Activated CD4-positive, CD25-positive, alpha-beta regulatory T cell (primary cell): Measurements from ENCODE around the gene BTG4.

Experiments
- DNase-seq, 4 experiments: peaks; one replicate each; lab custom pipeline; 2025; lab: John Stamatoyannopoulos, UW

The BTG4 gene

GRCh38 chr11:111537336-111537860 lies 25.2 kb upstream of the BTG4 start:
- no peak for DNase-seq

- DNase-seq, result no peak
These were observed 23.1 kb upstream of the BTG4 start for GRCh38 chr11:111535281-111535680.

GRCh38 chr11:111532365-111532709 lies 20.2 kb upstream of the BTG4 start:
- DNase-seq, result no peak

GRCh38 chr11:111531687-111532364 lies 19.6 kb upstream of the BTG4 start:
- peak in 3 of 4 experiments; percentile 18 to 46 (median 21) for DNase-seq

- no peak for DNase-seq
These were observed 18.9 kb upstream of the BTG4 start for GRCh38 chr11:111531136-111531535.

- DNase-seq, result no peak
These were observed 17.9 kb upstream of the BTG4 start for GRCh38 chr11:111530091-111530490.

- no peak for DNase-seq
These were observed 16.4 kb upstream of the BTG4 start for GRCh38 chr11:111528557-111528956.

GRCh38 chr11:111527279-111527678 lies 15.1 kb upstream of the BTG4 start:
- no peak for DNase-seq

GRCh38 chr11:111526501-111526900 lies 14.3 kb upstream of the BTG4 start:
- no peak for DNase-seq

GRCh38 chr11:111525456-111525855 lies 13.3 kb upstream of the BTG4 start:
- no peak for DNase-seq

GRCh38 chr11:111524056-111524455 lies 11.9 kb upstream of the BTG4 start:
- DNase-seq, result no peak

GRCh38 chr11:111523343-111523742 lies 11.2 kb upstream of the BTG4 start:
- DNase-seq, result no peak

- DNase-seq, result no peak
These were observed 10.2 kb upstream of the BTG4 start for GRCh38 chr11:111522426-111522825.

GRCh38 chr11:111521135-111521534 lies 8.9 kb upstream of the BTG4 start:
- DNase-seq, result no peak

- DNase-seq, result no peak
These were observed 8.4 kb upstream of the BTG4 start for GRCh38 chr11:111520560-111520959.

GRCh38 chr11:111518668-111519067 lies 6.5 kb upstream of the BTG4 start:
- DNase-seq, result no peak

GRCh38 chr11:111515591-111515990 lies 3.4 kb upstream of the BTG4 start:
- DNase-seq, result no peak

- no peak for DNase-seq
These were observed 2.2 kb upstream of the BTG4 start, which contains the start of gene HOATZ for GRCh38 chr11:111514216-111515031. HOATZ (plus strand) TSS chr11:111514778; CDS start chr11:111514785, 7 bp downstream.

- DNase-seq, result no peak
These were observed 1.0 kb upstream of the BTG4 start for GRCh38 chr11:111513240-111513605.

GRCh38 chr11:111510311-111510710 lies 1.9 kb downstream of the BTG4 start:
- no peak for DNase-seq

- no peak for DNase-seq
These were observed 9.6 kb downstream of the BTG4 start for GRCh38 chr11:111502611-111503010.

- DNase-seq, result no peak
These were observed 11.7 kb downstream of the BTG4 start for GRCh38 chr11:111500481-111500880.

- no peak for DNase-seq
These were observed 12.7 kb downstream of the BTG4 start for GRCh38 chr11:111499483-111499882.
